H1 (cell line): Measurements from ENCODE around the gene LRRC2. TPM values are rescaled to one million over a fixed set of nuclear protein-coding genes. Genes with fewer than 3 reads are reported as not detected.

ENCODE experiments used
- CTCF ChIA-PET: fragments of 300-600 bp; sonication (Branson Sonifier 250); formaldehyde crosslinking; loops from one replicate; lab custom pipeline; 2021; ENCODE audit not compliant: partially characterized antibody; lab: Charles Lee
- POLR2A ChIA-PET: fragments of 300-600 bp; sonication (Branson Sonifier 250); formaldehyde crosslinking; loops from one replicate; lab custom pipeline; 2021; ENCODE audit warnings: inconsistent platforms; ENCODE audit not compliant: partially characterized antibody; lab: Charles Lee
- DNase-seq, 2 experiments: peaks; one replicate each; pipeline versions ENCODE4 v3.0.0 to v3.0.0-alpha.2; 2010 to 2022; ENCODE audit warnings: low spot score in 2 of 2, low read depth in 1 of 2, mixed read lengths in 1 of 2
- FAIRE-seq: peaks from 2 replicates; lab custom pipeline; 2011; peaks lifted over from hg19 to GRCh38; lab: Jason Lieb, UNC
- H2AFZ ChIP-seq: 2 replicates; pipeline ENCODE4 v1.8.1; 2012; ENCODE audit warnings: low read length, inconsistent platforms
- H2AK5ac ChIP-seq: 2 replicates; pipeline ENCODE4 v1.6.1; 2013; ENCODE audit warnings: low read depth, low read length
- H2BK120ac ChIP-seq: replicated peaks from 2 replicates; pipeline ENCODE3; 2013; ENCODE audit warnings: low read depth, low read length, inconsistent platforms
- H2BK12ac ChIP-seq: 2 replicates; pipeline ENCODE4 v1.6.1; 2013; ENCODE audit warnings: low read depth, low read length
- H2BK15ac ChIP-seq: 2 replicates; pipeline ENCODE4 v1.6.1; 2013; ENCODE audit warnings: low read length
- H2BK20ac ChIP-seq: 2 replicates; pipeline ENCODE4 v1.6.1; 2013; ENCODE audit warnings: low read length
- H2BK5ac ChIP-seq: 2 replicates; pipeline ENCODE4 v1.6.1; 2013; ENCODE audit warnings: low read depth, low read length
- H3K14ac ChIP-seq: 2 replicates; pipeline ENCODE4 v1.6.1; 2013; ENCODE audit warnings: inconsistent platforms; ENCODE audit not compliant: insufficient read length
- H3K18ac ChIP-seq: 2 replicates; pipeline ENCODE4 v1.6.1; 2013; ENCODE audit warnings: low read length; ENCODE audit errors: extremely low read depth
- H3K23ac ChIP-seq: 2 replicates; pipeline ENCODE4 v1.6.1; 2013; ENCODE audit warnings: inconsistent platforms; ENCODE audit not compliant: insufficient read length
- H3K23me2 ChIP-seq: 2 replicates; pipeline ENCODE4 v1.6.1; 2013; ENCODE audit warnings: low read depth, low read length
- H3K27ac ChIP-seq: 2 replicates; pipeline ENCODE4 v1.6.1; 2011; ENCODE audit warnings: low read depth, low read length, inconsistent platforms
- H3K27me3 ChIP-seq, 4 experiments: replicated peaks in 1 of 4; 1 replicate in 1 of 4; 2 replicates in 3 of 4; pipeline versions ENCODE4 v1.6.1 to v1.8.1; 2011 to 2013; ENCODE audit warnings: low read length in 3 of 4, mild to moderate bottlenecking in 3 of 4, inconsistent platforms in 2 of 4, mixed read lengths in 2 of 4, moderate library complexity in 1 of 4; ENCODE audit not compliant: control insufficient read depth in 3 of 4, insufficient read depth in 3 of 4; ENCODE audit errors: extremely low read depth in 1 of 4
- H3K36me3 ChIP-seq, 4 experiments: 2 replicates each; pipeline versions ENCODE4 v1.6.1 to v1.8.1; 2011 to 2013; ENCODE audit warnings: mild to moderate bottlenecking in 4 of 4, low read length in 3 of 4, moderate library complexity in 2 of 4, control low read depth in 1 of 4, inconsistent platforms in 1 of 4; ENCODE audit not compliant: insufficient read depth in 4 of 4, control insufficient read depth in 2 of 4
- H3K4ac ChIP-seq: replicated peaks from 2 replicates; pipeline ENCODE3; 2013; ENCODE audit warnings: low read length, low read depth, mixed read lengths, inconsistent platforms; ENCODE audit not compliant: insufficient read length
- H3K4me1 ChIP-seq, 4 experiments: replicated peaks in 1 of 4; 1 replicate in 1 of 4; 2 replicates in 3 of 4; pipeline versions ENCODE4 v1.6.1 to v1.8.1; 2011 to 2013; ENCODE audit warnings: low read length in 3 of 4, inconsistent platforms in 2 of 4, mixed read lengths in 1 of 4; ENCODE audit not compliant: insufficient read depth in 4 of 4, control insufficient read depth in 3 of 4
- H3K4me2 ChIP-seq, 2 experiments: 2 replicates each; pipeline versions ENCODE4 v1.6.1 to v1.8.1; 2011 to 2013; ENCODE audit warnings: low read depth in 2 of 2, low read length in 2 of 2, control low read depth in 1 of 2, inconsistent platforms in 1 of 2, mild to moderate bottlenecking in 1 of 2; ENCODE audit not compliant: insufficient read depth in 1 of 2
- H3K4me3 ChIP-seq, 4 experiments: fragments of 200-600, 300-600 bp in 1 of 4; sonication (generic), shearing (Covaris generic), sonication (Bioruptor Twin) in 1 of 4; 2 replicates each; pipeline versions ENCODE4 v1.5.1 to v1.8.1; 2011 to 2016; ENCODE audit warnings: low read length in 4 of 4, low read depth in 3 of 4, control low read depth in 2 of 4, inconsistent platforms in 2 of 4, mild to moderate bottlenecking in 2 of 4, mixed read lengths in 1 of 4, moderate library complexity in 1 of 4; ENCODE audit not compliant: insufficient read depth in 2 of 4; ENCODE audit errors: extremely low read depth in 1 of 4
- H3K56ac ChIP-seq: replicated peaks from 2 replicates; pipeline ENCODE3; 2013; ENCODE audit warnings: low read depth, mild to moderate bottlenecking, mixed read lengths, low read length, inconsistent platforms; ENCODE audit not compliant: insufficient read length
- H3K79me1 ChIP-seq: 2 replicates; pipeline ENCODE4 v1.6.1; 2013; ENCODE audit warnings: low read depth, low read length, control low read depth
- H3K79me2 ChIP-seq, 2 experiments: 2 replicates each; pipeline versions ENCODE4 v1.6.1 to v1.8.1; 2012 to 2013; ENCODE audit warnings: low read length in 2 of 2, mild to moderate bottlenecking in 2 of 2, inconsistent platforms in 1 of 2; ENCODE audit not compliant: insufficient read depth in 2 of 2, control insufficient read depth in 1 of 2
- H3K9ac ChIP-seq, 4 experiments: replicated peaks in 1 of 4; 1 replicate in 1 of 4; 2 replicates in 3 of 4; pipeline versions ENCODE4 v1.6.1 to v1.8.1; 2011 to 2013; ENCODE audit warnings: low read depth in 3 of 4, low read length in 3 of 4, control low read depth in 2 of 4, mild to moderate bottlenecking in 2 of 4, moderate library complexity in 2 of 4, inconsistent platforms in 1 of 4; ENCODE audit errors: extremely low read depth in 1 of 4
- H3K9me3 ChIP-seq, 2 experiments: 2 replicates each; pipeline versions ENCODE4 v1.6.1 to v1.8.1; 2012 to 2013; ENCODE audit warnings: mild to moderate bottlenecking in 2 of 2, moderate library complexity in 2 of 2, control low read depth in 1 of 2, inconsistent platforms in 1 of 2, low read depth in 1 of 2, low read length in 1 of 2, mixed read lengths in 1 of 2; ENCODE audit not compliant: insufficient read depth in 2 of 2
- H4K20me1 ChIP-seq, 2 experiments: replicated peaks in 1 of 2; 2 replicates each; pipeline versions ENCODE3 to v1.8.1; 2011 to 2013; ENCODE audit warnings: inconsistent platforms in 2 of 2, low read length in 2 of 2, mild to moderate bottlenecking in 1 of 2; ENCODE audit not compliant: insufficient read depth in 2 of 2, control insufficient read depth in 1 of 2
- H4K5ac ChIP-seq: 2 replicates; pipeline ENCODE4 v1.6.1; 2013; ENCODE audit warnings: low read length, low read depth, mixed read lengths, inconsistent platforms; ENCODE audit not compliant: insufficient read length
- H4K8ac ChIP-seq: 2 replicates; pipeline ENCODE4 v1.8.0; 2013; ENCODE audit warnings: mild to moderate bottlenecking, moderate library complexity, low read length, inconsistent platforms; ENCODE audit not compliant: insufficient read depth; ENCODE audit errors: extremely low read depth
- H4K91ac ChIP-seq: replicated peaks from 2 replicates; pipeline ENCODE3; 2013; ENCODE audit warnings: low read length, mixed read lengths, inconsistent platforms; ENCODE audit not compliant: insufficient read length
- CEBPB ChIP-seq: IDR thresholded peaks from 2 replicates; pipeline ENCODE4 v1.6.1; 2012; ENCODE audit warnings: low read depth, low read length
- NRF1 ChIP-seq: IDR thresholded peaks from 2 replicates; pipeline ENCODE4 v1.6.1; 2011; ENCODE audit warnings: mild to moderate bottlenecking, low read depth, low read length, improper control_type of control experiment
- SIN3A ChIP-seq, 2 experiments: IDR thresholded peaks in 1 of 2; conservative IDR thresholded peaks in 1 of 2; 2 replicates each; pipeline ENCODE4 v1.6.1; 2011 to 2012; ENCODE audit warnings: low read length in 2 of 2, improper control_type of control experiment in 1 of 2, low read depth in 1 of 2, mild to moderate bottlenecking in 1 of 2
- SUZ12 ChIP-seq: fragments of 200-600 bp; sonication (generic); IDR thresholded peaks from 2 replicates; pipeline ENCODE4 v1.6.1; 2012; ENCODE audit warnings: mild to moderate bottlenecking, inconsistent platforms, low read length, moderate library complexity, mixed read lengths
- ZNF274 ChIP-seq: IDR thresholded peaks from 2 replicates; pipeline ENCODE4 v1.7.0; 2012; ENCODE audit warnings: low read length, borderline replicate concordance; ENCODE audit errors: extremely low read depth
- WGBS, 2 experiments: shearing (Covaris generic) in 1 of 2; methylation state at CpG; one replicate each; pipeline versions ENCODE4 v1.1.6 to v1.1.7; 2013 to 2015; ENCODE audit warnings: low lambda C conversion rate in 2 of 2, mixed read lengths in 2 of 2, inconsistent platforms in 1 of 2, low coverage in 1 of 2, missing lambda C conversion rate in 1 of 2; ENCODE audit not compliant: insufficient replicate concordance in 2 of 2, insufficient coverage in 1 of 2, insufficient read length in 1 of 2; ENCODE audit errors: extremely low coverage in 1 of 2, missing lambda C conversion rate in 1 of 2; 5-methylcytosine and 5-hydroxymethylcytosine counted together
- polyA plus RNA-seq, 7 experiments: library from polyadenylated mRNA; depleted of rRNA in 3 of 7; stranded (reverse) in 5 of 7; unstranded in 2 of 7; fragments of >200 nt in 5 of 7; fragments of 200-250 nt in 2 of 7; gene quantifications; 1 replicate in 5 of 7; 2 replicates in 1 of 7; 4 replicates in 1 of 7; pipeline versions ENCODE4 v1.2.1 to v1.2.3, GENCODE V29; 2011 to 2013; ENCODE audit warnings: missing spikeins in 2 of 7, mixed read lengths in 2 of 7
- total RNA-seq: library from RNA; stranded (reverse); fragmentation: NEBNext Ultra II Directional; extraction: Animal tissue kit (Norgen Biotek cat#: 25700); gene quantifications from 2 replicates; pipeline ENCODE4 v1.2.1, GENCODE V29; 2021
- TF ChIP-seq, protein P1 (sequence below): IDR thresholded peaks from 2 replicates; pipeline ENCODE4 v1.6.1; 2012; ENCODE audit warnings: low read length, inconsistent platforms

LRRC2 gene
- total and polyA plus RNA-seq, 2 of the 8 experiments (the other 6 are each of a cell fraction or from before 2014, with no cell fraction given): 1.4 to 6.4 TPM

GRCh38 chr3:46521096-46521495, 45.0 kb downstream of the LRRC2 start:
- Histone ChIP-seq H3K4ac (no peak overlapping the region), H4K91ac (no peak overlapping the region), H4K8ac (no peak overlapping the region), H2BK12ac (no peak overlapping the region), H3K4me2 (no peak overlapping the region), H3K9me3 (no peaks in the 10 kb centered on the region), H2BK15ac (no peak overlapping the region), H2BK20ac (no peak overlapping the region), H3K56ac (no peak overlapping the region), H2BK120ac (no peak overlapping the region), H3K4me3 (no peak overlapping the region), H3K4me1 (no peaks in the 10 kb centered on the region), H4K20me1 (no peaks in the 10 kb centered on the region), H3K79me2 (no peaks in the 10 kb centered on the region), H4K5ac (no peak overlapping the region), H3K9ac (no peak overlapping the region), H3K23me2 (peaks cover 5% of the 10 kb centered on the region; the same call in 1 of the 2 replicates), H3K27me3 (no peaks in the 10 kb centered on the region), H3K27ac (no peak overlapping the region), H3K36me3 (no peaks in the 10 kb centered on the region), H3K14ac (no peak overlapping the region), H2BK5ac (no peak overlapping the region), H3K23ac (no peak overlapping the region), H3K79me1 (no peaks in the 10 kb centered on the region), H2AK5ac (no peak overlapping the region), H3K18ac (no peak overlapping the region), H2AFZ (no peak overlapping the region)
- ChIA-PET CTCF (interaction anchor here (1.1 to 2.5 kb wide), 3 partner anchors 22 to 32 kb away, joined by 3 to 10 read pairs (median 7); no protein-coding TSS in a partner anchor), POLR2A (interaction anchor here (1.5 to 1.6 kb wide), 2 partner anchors 15 to 53 kb away, joined by 3 to 4 read pairs; no protein-coding TSS in a partner anchor)
- DNase-seq (no peak), FAIRE-seq (no peak)
- 89 to 100% methylated on average over 1 to 9 of the region's 9 CpGs for WGBS, 2 experiments
- TF ChIP-seq ZNF274 (no peak), SUZ12 (no peak), NRF1 (no peak), SIN3A (conservative IDR thresholded peaks at IDR 0.05 in 1 of 2, IDR thresholded peaks at IDR 0.05 in 1 of 2; ENCODE audit: low read depth in 1 of 2, low read length in 2 of 2) (no peak), CEBPB (no peak)
- TF ChIP-seq, protein P1, sequence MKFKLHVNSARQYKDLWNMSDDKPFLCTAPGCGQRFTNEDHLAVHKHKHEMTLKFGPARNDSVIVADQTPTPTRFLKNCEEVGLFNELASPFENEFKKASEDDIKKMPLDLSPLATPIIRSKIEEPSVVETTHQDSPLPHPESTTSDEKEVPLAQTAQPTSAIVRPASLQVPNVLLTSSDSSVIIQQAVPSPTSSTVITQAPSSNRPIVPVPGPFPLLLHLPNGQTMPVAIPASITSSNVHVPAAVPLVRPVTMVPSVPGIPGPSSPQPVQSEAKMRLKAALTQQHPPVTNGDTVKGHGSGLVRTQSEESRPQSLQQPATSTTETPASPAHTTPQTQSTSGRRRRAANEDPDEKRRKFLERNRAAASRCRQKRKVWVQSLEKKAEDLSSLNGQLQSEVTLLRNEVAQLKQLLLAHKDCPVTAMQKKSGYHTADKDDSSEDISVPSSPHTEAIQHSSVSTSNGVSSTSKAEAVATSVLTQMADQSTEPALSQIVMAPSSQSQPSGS: no peak
